Amniotic epithelial cell (primary cell): Measurements from ENCODE around the gene LPA.
A peak's percentile ranks its signal among the peaks of the same experiment; 100 is the strongest.
"Not testable (repeated sequence)": the region's sequence is repeated elsewhere in the genome, so short reads cannot be mapped to it uniquely, and the experiment has no call there.

Experiments used
- DNase-seq: peaks from one replicate; pipeline ENCODE4 v3.0.0-alpha.2; 2010; ENCODE audit warnings: low read depth

Gene LPA, protein sequence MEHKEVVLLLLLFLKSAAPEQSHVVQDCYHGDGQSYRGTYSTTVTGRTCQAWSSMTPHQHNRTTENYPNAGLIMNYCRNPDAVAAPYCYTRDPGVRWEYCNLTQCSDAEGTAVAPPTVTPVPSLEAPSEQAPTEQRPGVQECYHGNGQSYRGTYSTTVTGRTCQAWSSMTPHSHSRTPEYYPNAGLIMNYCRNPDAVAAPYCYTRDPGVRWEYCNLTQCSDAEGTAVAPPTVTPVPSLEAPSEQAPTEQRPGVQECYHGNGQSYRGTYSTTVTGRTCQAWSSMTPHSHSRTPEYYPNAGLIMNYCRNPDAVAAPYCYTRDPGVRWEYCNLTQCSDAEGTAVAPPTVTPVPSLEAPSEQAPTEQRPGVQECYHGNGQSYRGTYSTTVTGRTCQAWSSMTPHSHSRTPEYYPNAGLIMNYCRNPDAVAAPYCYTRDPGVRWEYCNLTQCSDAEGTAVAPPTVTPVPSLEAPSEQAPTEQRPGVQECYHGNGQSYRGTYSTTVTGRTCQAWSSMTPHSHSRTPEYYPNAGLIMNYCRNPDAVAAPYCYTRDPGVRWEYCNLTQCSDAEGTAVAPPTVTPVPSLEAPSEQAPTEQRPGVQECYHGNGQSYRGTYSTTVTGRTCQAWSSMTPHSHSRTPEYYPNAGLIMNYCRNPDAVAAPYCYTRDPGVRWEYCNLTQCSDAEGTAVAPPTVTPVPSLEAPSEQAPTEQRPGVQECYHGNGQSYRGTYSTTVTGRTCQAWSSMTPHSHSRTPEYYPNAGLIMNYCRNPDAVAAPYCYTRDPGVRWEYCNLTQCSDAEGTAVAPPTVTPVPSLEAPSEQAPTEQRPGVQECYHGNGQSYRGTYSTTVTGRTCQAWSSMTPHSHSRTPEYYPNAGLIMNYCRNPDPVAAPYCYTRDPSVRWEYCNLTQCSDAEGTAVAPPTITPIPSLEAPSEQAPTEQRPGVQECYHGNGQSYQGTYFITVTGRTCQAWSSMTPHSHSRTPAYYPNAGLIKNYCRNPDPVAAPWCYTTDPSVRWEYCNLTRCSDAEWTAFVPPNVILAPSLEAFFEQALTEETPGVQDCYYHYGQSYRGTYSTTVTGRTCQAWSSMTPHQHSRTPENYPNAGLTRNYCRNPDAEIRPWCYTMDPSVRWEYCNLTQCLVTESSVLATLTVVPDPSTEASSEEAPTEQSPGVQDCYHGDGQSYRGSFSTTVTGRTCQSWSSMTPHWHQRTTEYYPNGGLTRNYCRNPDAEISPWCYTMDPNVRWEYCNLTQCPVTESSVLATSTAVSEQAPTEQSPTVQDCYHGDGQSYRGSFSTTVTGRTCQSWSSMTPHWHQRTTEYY (N-terminal part only)

DNA sequence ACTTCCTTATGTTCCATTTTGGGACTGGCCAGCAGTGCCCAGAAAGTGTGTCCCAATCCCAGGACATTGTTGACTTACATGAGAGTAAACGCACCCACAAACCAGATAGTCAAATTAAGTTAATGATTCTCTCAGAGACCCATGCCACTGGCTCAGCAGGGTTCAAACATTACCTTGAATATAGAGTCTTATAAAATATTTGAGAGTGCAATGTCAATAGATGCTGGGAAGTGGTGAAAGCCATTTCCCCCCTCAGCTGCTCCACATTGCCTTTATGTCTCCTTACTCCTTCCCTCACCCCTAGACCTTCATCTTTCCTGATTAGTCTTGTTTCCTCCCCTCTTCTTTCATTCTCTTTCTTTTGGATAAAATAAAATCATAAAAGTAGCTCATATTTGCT is at the start of gene LPA:
LPA (minus strand) TSS at position 78 of the 400 bp plus-strand sequence; CDS start at position 17, 61 bp downstream.
- DNase-seq, result not testable (repeated sequence)

DNA sequence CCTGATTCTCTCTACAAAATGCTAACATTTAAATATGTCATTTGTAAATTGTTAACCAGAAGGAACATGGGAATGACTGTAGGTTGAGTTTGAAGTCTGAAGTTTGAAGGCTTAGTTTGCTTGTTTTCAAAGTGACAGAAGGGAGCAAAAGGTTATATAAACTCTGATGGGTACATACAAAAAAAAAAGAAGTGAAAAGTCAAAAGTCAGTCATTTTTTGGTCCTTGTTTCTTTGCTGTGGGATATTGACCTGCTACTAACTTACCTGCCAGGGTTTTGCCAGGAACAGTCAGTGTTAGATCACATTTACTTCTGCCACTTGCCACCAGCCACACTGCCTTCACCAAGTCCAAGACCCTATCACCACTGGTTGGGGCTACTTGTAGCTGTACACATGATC is 44.9 kb upstream of the LPA start:
- not testable (repeated sequence) for DNase-seq

DNA sequence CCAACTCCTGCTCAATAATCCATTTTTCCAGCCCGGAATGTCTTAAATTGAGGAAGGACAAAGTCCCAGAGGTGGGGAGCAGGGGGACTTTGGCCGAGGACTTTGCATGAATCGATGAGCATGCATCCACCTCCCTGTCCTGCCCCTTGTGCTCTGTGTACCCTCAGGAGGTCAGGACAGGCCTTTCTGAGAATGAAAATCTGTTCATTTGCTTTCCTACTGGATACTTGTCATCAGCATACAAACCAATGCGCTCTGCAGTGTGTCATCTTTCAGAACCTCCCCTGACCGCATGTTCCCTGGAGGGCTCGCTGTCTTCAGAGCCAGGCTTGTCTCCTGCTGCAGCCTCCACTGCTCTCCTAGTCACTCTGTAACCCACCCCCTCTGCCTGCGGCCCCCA is 40.6 kb upstream of the LPA start:
- DNase-seq, result not testable (repeated sequence)

DNA sequence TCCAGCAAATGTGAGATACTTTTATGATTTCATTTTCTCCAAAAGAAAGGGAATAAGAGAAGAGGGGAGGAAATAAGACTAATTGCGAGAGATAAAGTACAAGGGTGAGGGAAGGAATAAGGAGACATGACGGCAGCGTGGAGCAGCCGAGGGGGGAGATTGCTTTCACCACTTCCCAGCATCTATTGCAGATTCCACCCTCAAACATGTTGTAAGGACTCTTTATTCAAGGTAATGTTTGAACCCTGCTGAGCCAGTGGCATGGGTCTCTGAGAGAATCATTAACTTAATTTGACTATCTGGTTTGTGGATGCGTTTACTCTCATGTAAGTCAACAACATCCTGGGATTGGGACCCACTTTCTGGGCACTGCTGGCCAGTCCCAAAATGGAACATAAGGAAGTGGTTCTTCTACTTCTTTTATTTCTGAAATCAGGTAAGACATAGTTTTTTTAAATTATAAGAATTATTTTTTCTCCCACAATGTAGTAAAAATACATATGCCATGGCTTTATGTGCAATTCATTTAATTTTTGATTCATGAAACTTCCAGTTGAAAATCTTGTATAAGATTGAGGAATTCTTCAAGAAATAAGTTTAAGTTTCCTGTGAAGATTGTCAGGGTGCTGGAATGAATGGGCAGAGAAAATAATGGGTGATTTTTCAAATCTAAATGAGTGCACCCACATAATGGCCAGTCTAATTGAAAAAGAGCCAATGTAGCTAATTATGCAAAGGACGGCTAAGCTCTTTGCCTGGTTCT is 38.0 kb upstream of the LPA start, which contains the start of gene PLG:
PLG (plus strand) TSS at position 327 of the 763 bp plus-strand sequence; CDS start at position 388, 61 bp downstream.
- DNase-seq, result not testable (repeated sequence)

DNA sequence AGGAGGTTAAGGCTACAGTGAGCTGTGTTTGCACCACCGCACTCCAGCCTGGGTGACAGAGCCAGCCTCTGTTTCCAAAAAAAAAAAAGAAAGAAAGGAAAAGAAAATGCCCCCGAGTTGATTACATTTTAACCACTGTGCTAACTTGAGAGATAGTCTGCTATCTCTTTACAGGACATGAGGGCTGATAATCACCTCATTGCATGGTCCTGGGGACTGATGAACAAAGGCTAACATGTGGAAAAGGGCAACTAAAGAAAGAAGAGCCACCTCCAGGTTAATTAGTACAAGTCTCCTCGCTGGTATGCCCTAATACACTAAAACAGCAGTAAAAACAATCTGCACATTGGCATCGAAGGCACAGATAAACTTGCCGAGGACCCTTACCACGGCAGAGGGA is 33.8 kb upstream of the LPA start:
- no peak for DNase-seq

DNA sequence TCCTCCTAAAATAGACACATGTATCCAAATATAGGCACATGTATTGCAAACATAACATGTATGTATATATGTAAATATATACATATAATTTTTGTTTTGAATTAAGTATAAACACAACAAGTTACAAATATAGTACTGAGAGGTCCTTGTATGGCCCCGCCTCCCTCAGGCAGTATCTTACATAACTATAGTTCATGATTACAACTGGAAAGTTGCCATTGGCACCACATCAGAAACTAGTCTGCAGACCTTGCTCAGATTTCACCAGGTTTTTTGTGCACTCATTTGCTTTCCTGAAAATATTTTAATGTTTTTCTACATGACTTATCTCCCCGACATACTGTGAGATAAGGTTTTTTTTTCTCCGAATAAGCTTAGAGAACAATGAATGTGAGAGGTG is 32.8 kb upstream of the LPA start:
- DNase-seq, result not testable (repeated sequence)

DNA sequence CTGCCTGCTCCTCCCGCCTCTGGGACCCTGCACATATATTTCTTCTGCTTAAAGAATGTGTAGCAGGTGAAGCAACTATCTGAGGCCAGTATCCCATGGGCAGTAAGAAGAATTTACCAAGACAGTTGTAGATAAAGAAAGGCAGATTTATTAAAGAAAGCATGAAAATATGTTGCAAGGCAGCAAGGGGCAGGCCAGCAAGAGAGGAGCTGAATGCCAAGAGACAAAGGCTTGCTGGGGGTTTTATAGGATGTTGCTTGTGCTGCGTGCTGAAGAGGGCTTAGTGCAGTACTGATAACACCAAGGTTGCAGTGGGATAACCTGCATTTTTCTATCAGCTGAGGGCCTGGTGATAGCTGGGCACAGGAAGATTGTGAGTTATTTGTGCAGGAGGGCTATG is 31.5 kb upstream of the LPA start:
- DNase-seq, result not testable (repeated sequence)

DNA sequence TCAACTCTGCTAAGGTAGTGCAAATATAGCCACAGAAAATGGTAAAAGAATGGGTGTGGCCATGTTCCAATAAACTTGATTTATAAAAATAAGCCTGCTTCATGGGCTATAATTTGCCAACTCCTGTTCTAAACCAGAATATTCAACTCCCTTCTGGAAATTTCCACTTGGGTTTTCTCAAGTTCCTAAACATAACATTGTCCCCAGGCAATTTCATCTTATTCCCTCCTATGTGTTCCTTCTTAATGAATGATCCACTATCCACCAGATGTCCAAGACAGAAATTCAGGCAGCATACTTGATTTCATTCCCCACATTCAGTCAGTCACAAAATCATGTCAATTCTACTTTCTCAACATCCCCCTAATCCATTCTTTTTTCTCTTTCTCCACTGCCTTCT is 30.9 kb upstream of the LPA start:
- DNase-seq, result peak; percentile 4

DNA sequence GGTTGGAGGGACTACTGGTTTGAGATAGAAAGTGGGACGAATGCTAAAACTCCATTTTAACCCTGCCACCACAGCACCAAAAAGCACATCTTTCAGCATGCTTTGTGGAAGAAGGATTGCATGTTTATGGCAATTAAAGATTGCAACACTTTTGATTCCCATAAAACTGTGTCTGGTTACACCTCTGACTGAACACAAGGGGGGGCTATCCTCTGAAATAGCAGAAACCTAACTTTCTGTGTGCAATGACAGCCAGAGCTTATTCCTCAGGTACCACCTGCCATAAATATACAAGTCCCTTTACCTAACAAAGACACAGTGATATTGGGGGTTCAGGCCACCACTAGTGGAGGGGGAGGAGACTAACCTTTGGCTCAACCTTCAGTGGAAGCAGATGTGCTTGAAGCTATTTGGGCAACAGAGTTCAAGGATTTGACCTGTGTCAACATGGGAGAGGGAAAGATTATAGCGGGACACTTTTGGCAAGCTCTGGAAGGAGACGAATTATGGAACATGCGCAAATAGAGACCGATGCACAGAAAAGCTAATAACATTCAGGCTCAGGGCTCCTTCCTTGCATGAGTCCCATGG is 28.4 kb upstream of the LPA start:
- DNase-seq, result no peak

DNA sequence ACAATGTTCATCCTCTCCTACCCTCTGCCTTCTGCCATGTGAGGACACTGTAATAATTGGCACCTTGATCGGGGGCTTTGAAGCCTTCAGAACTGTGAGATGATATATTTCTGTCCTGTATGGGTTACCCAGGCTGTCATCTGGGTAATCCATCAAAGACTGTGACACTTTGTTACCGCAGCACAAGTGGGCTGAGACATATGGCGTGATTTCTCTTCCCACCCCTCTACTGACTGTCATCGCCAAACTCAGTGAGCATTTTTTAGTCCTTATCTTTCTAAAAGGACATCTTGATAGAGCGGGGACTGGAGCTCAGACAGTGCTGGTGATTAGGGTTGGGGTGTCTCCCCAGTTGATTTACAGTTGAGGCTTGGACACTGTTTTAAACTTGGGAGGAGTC is 27.5 kb upstream of the LPA start:
- no peak for DNase-seq

DNA sequence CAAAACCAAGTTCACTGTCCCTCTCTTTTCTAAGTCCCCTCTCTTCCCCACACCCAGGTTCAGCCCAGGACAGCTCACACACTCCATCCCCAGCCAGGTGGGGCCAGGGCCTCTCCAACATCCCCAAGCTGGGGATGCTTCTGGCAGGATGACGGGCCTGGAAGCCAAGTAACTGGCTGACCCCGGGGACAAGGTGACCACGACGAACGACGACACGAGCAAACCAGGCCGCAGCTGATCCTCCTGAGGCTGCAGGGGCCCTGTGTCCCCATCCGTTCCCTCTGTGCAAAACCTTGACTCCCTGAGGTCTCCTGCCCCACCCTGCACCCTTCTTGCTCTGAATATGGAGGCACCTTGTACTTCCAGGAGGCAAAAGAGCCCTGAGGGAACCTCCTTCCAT is 26.4 kb upstream of the LPA start:
- no peak for DNase-seq

DNA sequence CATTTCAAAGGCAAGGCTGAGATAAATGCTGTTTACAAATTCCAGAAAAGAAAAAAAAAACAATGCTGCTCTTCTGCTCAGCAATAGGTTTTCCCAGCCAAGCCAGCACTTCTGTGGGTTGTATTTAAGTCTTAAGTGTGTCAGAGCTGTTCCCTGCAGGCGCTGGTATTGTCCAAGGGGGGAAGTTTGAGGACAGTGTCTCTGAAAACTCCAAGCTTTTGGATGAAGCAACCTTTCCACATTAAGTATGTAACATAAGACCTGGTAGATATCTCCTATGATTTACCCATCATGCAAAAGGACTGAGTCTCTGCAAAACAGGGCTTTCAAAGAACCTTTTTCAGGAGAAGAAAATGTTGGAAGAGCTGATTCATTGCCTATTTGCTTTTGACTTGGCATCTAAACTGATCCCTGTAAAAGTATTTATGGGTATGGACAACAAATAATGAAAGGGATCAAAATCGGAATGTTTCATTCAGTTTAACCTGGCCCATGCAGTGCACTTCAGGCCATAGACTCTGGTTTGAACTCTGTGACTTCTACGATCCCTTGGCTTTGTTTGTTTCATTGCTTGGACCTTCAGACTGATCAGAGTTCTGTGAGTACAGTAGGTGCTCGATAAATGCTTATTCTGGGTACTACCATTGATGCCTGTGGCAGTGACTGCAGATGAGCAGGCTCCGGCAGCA is 21.8 kb upstream of the LPA start:
- no peak for DNase-seq

DNA sequence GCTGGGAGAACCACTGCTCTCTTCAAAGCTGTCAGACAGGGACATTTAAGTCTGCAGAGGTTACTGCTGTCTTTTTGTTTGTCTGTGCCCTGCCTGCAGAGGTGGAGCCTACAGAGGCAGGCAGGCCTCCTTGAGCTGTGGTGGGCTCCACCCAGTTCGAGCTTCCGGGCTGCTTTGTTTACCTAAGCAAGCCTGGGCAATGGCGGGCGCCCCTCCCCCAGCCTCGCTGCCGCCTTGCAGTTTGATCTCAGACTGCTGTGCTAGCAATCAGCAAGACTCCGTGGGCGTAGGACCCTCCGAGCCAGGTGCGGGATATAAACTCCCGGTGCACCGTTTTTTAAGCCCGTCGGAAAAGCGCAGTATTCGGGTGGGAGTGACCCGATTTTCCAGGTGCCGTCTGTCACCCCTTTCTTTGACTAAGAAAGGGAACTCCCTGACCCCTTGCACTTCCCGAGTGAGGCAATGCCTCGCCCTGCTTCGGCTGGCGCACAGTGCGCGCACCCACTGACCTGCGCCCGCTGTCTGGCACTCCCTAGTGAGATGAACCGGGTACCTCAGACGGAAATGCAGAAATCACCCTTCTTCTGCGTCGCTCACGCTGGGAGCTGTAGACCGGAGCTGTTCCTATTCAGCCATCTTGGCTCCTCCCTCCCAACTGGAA is 21.2 kb upstream of the LPA start:
- not testable (repeated sequence) for DNase-seq

DNA sequence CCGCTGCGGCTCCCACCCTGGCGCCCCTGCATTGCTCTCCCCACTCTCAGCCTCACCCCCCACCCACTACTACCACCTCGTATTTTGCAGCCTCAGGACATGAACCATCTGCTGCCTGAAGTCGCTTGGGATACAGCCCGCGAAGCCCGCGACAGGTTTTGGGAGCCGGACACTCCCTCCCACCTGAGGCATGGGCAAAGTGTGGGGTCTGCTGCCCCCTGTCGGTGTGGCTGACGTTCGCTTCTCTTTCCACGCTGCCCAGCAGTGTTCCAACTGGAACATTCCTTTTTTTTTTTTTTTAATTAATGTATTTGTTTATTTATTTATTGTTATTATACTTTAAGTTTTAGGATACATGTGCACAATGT is 15.3 kb upstream of the LPA start:
- DNase-seq, result no peak

DNA sequence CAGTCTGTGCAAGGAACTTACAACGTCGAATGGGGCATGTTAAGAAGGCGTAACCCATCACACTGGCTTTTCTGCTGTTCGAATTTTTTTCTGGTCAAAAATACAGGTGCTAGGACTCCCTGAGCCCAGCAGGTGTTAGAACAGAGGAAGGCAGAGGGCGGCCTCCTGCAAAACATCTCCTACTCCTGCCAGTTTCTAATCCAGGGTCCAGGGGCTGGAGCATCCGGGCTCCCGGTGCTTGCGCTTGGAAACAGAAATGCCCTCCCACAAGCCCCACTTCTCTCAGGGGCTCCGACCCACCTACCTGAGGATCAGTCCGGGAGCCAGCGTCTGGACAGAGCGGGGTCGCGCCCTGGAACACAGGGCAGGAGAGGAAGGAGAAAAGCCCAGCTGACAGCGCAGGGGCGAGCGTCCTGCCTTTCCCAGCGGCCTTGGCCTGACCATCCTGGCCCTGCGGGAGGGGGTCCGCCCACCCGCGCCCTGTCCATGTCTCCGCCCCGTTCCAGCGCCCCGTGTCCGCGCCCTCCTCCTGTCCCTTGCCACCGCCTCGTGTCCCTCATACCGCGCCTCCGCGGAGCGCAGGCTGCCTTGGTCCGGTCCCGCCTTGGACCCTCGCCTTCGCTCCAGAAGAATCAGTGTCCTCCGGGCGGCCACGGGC is 14.8 kb upstream of the LPA start:
- no peak for DNase-seq

DNA sequence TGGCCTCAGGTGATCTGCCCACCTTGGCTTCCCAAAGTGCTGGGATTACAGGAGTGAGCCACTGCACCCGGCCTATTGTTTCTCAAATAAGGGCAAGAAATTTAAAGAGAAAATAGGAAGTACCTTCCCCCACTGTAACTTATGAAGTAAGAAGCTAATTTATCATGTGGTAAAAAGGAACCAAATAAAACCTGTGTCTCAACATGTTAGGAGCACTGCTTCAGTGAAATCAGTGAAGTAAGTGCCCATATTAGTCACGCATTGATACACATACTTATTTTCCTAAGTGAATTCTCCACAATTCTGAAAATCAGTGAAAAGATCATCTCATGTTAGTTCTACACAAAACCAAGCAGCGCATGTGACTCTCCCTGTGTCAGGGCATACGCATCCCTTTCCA is 14.2 kb upstream of the LPA start:
- no peak for DNase-seq

DNA sequence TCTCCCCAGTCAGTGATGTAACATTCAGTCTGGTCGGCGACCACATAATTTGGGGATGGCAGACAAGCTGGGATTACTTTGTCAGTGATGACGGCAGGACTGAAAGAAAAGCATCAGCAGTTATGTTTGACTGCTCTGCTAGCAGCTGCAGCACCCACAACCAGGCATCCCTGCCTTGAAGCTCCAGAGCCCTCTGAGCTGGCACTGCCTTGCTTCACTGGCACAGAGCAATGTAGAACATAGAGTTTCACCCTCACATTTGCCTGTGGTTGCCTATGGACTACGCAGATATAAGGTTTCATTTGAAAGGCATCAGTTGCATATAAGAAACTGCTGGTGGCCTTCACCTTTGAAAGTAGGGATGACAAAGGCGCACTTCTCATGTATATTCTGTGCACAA is 12.3 kb upstream of the LPA start:
- DNase-seq, result not testable (repeated sequence)

DNA sequence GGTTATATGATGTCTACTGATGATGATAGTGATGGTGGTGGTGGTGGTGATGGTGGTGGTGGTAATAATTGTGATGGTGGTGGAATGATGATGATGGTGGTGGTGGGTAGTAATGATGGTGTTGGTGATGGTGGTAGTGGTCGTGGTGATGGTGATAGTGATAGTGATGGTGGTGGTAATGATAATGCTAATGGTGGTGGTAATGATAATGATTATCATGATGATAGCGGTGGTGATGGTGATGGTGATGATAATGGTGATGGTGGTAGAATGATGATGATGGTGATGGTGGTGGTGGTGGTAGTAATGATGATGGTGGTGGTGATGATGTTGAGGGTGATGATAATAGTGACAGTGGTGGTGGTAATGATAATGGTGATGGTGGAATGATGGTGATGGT is 4.5 kb upstream of the LPA start:
- no peak for DNase-seq
